Cortex of kidney (tissue), 1 donor: Measurements from ENCODE around the gene P2RX3.
"Not testable (repeated sequence)": the region's sequence is repeated elsewhere in the genome, so short reads cannot be mapped to it uniquely, and the experiment has no call there.

Experiments used
- DNase-seq: peaks from one replicate; lab custom pipeline; 2025; lab: John Stamatoyannopoulos, UW

Gene P2RX3

GRCh38 chr11:57324886-57325734, 13.0 kb upstream of the P2RX3 start, which contains the start of gene TNKS1BP1:
TNKS1BP1 (minus strand) TSS chr11:57324952; CDS start chr11:57321885, 3,067 bp downstream.
- peak; percentile 50 for DNase-seq

DNA sequence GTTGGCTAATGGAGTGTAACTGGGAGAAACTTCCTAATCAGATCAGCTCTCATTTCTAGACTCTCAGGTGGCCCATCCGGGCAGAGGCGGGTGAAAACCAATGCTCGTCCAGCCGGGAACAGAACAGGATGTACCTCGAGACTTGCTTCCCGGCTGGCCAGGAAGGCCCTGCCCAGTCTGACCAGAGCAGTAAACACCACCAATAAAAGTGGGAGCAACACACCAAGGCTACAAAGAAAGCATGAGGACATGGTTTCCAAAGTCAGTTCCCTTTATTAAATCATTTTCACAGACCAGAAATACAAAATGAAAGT, 12.5 kb upstream of the P2RX3 start:
- DNase-seq: no peak

GRCh38 chr11:57327721-57328120, 10.4 kb upstream of the P2RX3 start:
- DNase-seq: no peak

DNA sequence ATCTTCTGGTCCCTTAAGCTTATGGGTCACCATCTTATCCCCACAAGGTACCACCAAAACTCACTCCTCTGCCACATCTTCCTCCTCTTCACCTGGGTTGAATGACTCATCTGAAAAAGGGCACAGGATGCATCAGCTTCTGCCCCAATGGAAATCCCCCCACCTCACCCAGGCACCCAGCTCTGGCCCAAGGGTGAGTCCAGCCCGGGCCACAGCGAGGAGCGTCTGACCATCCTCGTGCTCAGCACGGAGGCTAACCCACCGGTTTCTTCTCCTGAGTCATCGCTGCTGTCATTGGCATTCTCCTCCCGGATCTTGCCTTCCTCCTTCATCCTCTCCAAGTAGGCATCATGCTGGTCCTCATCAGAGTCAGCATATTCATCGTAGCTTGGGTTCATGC, 8.1 kb upstream of the P2RX3 start:
- no peak for DNase-seq

- no peak for DNase-seq
Measured at GRCh38 chr11:57331720-57332119, 6.4 kb upstream of the P2RX3 start.

DNA sequence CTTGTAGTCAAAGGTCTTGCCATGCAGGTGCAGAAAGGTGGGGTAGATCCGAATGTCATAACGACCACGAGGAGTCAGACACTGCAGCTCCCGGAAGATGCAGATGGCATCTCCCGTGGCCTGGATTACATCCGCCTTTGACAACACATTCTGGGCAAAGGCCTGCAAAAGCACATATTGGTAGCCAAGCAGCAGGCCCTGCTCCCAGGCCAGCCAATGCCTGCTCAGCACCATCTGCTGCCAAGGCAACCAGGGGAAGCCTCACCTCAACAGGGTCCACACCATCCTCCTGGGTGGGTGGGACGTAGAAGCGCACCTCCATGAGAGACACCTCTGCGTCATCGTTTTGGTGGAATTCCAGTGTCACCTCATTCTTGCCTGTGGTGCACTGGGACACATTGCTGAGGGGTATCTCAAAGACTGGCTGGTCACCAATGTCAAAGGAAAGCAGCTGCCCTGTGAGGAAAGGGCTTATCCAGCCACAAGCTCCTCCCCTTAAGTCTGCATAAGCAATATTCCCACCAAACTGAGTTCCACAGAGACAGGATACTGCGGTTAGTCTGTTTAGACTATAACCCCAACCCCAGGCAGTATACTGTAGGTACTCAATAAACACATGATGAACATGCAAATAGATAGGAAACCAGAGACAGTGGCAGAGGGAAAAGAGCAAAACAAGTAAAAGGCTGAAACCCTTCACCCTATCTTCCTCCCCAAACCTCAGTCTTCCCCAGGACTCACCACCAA, 5.3 kb upstream of the P2RX3 start:
- DNase-seq: no peak

DNA sequence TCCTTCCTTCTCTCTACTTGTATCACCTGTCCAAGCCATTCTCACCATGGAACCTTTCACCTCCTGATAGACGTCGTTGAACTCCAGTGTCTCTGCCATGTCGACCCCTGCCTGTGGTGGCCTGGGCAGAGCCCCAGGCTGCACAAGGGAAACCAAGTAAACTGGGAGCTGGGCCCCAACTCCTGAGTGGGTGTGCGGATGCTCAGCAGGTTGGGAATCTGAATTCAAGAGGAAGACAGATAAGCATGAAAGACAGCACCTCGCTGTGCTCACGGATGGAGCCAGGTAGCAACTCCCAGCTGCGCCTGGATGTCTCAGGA, 3.2 kb upstream of the P2RX3 start:
- DNase-seq: no peak

- no peak for DNase-seq
Measured at GRCh38 chr11:57335343-57336110, 2.6 kb upstream of the P2RX3 start, which contains the start of gene SSRP1. SSRP1 (minus strand) TSS chr11:57335892; CDS start chr11:57335121, 771 bp downstream.

GRCh38 chr11:57336111-57336666, 2.0 kb upstream of the P2RX3 start:
- no peak for DNase-seq

DNA sequence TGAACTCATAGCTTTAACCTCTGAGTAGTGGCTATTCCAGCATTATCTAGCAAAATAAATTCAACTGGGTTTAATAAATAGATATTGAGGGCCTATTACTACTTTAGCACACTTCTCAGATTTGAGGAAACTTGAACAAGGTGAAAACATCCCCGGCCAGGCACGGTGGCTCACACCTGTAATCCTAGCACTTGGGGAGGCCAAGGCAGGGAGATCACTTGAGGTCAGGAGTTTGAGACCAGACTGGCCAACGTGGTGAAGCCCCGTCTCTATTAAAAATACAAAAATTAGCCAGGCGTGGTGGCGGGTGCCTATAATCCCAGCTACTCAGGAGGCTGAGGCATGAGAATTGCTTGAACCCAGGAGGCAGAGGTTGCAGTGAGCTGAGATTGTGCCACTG, 1.3 kb upstream of the P2RX3 start:
- not testable (repeated sequence) for DNase-seq

DNA sequence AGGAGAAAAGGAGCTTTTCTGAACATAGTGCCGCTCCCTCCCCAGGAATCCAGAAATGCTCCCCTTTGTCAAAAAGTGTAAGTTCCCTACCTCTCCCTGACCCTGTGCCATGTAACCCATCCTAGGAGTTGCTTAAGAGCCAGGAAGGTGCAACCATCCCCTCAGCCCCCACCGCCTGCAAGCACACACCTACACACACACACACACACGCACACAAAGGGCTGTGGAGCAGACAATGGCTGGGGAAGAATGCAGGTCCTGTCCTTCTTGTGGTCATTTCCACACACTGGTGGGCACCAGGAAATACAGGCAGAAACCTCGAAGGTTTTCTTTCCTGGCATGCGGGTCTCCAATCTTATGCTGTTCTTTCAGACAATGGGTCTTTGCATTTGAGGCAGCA, 1.2 kb downstream of the P2RX3 start:
- no peak for DNase-seq

GRCh38 chr11:57340039-57340615, 2.0 kb downstream of the P2RX3 start:
- DNase-seq: no peak

- DNase-seq: no peak
Measured at GRCh38 chr11:57341250-57341808, 3.2 kb downstream of the P2RX3 start.

DNA sequence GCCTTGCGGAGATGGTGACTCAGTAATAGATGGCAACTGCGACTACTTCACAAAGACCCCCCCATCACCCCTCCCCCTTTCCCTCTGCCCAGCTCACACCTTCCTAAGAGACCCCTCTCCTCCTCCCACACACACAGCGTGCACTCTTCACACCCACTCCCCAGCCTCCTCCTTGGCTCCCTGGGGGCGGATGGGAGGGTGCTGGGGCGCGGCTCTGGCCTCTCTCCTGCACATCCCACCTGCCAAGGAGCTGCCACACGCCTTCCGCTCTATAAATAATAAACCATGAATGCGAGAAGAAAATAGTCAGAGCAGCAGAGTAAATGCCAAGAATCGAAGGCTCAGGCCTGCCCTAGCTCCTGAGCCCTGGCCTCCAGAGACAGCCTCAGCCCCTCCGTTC, 4.5 kb downstream of the P2RX3 start:
- no peak for DNase-seq

DNA sequence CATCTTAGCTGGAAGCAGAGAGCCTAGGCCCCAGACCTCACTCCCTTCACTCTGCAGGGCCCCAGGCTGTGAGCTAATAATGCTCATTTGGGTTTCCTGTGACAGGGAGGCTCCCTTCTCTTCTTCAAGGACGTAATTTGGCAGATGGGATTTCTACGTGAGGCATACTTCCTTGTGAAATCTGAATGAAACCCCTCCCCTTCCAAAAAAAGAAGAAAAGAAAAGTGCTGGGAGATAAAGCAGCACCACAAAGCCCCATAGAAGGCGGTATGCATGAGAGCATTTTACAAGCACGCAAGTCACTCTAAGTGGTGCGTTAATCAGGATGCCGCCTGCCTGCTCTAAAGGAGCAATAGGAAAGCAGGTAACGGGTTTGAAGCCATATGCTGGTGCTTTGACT, 5.7 kb downstream of the P2RX3 start:
- no peak for DNase-seq

GRCh38 chr11:57344826-57345225, 6.7 kb downstream of the P2RX3 start:
- DNase-seq: no peak

DNA sequence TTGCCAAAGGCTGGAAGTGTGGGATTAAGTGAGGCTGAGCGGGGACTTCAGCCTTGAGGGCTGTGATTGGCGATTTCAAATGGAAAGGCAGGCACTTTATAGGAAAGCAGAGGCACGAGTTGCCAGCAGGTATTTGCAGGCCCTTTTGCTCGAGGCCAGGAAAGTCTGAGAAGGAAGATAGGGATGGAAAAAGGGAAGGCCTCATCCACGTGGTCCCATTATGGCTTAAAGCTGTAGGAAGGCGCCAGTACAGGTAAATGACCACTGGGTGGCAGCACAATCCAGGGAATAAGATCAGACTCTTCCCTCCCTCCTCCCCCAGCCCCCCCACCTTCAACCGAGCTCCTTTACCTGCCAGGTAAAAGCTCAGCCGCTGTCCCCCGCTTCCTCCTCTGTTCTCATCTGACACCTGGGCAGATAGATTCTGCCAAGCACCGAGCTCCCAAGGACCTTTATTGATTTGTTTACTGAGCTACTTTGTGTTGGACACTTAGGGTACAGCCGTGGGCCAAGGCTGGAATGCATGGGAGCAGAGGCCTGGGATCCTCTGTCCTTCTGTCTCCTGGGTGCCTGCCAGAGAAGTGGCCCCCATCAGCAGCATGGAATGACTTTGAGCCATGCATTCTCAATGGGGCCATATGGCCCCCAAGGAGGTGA, 7.5 kb downstream of the P2RX3 start:
- no peak for DNase-seq

GRCh38 chr11:57347336-57347735, 9.2 kb downstream of the P2RX3 start:
- no peak for DNase-seq

DNA sequence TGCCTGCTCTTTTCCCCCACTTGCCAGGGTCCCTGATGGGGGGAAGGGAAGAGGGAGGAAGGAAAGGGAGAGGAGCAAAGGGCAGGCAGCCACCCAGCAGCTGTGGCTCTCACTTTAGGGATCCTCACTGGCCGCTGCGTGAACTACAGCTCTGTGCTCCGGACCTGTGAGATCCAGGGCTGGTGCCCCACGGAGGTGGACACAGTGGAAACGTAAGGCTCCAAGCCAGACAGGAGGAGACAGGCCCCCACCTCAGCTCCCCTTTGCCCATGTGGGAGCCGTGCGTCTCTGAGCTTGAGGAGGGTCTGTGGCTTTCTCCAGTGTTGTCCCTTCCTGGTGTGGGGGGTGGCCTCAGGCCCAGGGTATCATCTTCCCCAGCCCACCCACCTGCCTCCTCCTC, 9.9 kb downstream of the P2RX3 start:
- no peak for DNase-seq

GRCh38 chr11:57348636-57349313, 10.6 kb downstream of the P2RX3 start:
- DNase-seq: no peak
